GM19395 (cell line): ENCODE measurements around the gene MGMT.

Experiments used
- ATAC-seq: cut with Tn5 transposase; IDR thresholded peaks from one replicate; pipeline ENCODE4 v1.9.1; 2021; ENCODE audit warnings: mild to moderate bottlenecking, moderate library complexity; ENCODE audit not compliant: unreplicated experiment

MGMT gene

GRCh38 chr10:129517680-129518057 is 50.6 kb downstream of the MGMT start:
- ATAC-seq = no peak

- no peak for ATAC-seq
These were observed 51.8 kb downstream of the MGMT start for GRCh38 chr10:129518793-129519192.

GRCh38 chr10:129520440-129521080 is 53.5 kb downstream of the MGMT start:
- ATAC-seq = no peak

- ATAC-seq = no peak
These were observed 54.4 kb downstream of the MGMT start for GRCh38 chr10:129521161-129522025.

GRCh38 chr10:129522041-129522585 is 55.1 kb downstream of the MGMT start:
- no peak for ATAC-seq

- no peak for ATAC-seq
These were observed 56.1 kb downstream of the MGMT start for GRCh38 chr10:129523031-129523722.

GRCh38 chr10:129523723-129524316 is 56.8 kb downstream of the MGMT start:
- ATAC-seq = no peak

GRCh38 chr10:129524936-129525335 is 57.9 kb downstream of the MGMT start:
- ATAC-seq = no peak

- ATAC-seq = no peak
These were observed 58.4 kb downstream of the MGMT start for GRCh38 chr10:129525401-129525801.

- ATAC-seq = no peak
These were observed 59.9 kb downstream of the MGMT start for GRCh38 chr10:129526943-129527342.

GRCh38 chr10:129528376-129528978 is 61.4 kb downstream of the MGMT start:
- ATAC-seq = no peak

GRCh38 chr10:129530581-129530980 is 63.5 kb downstream of the MGMT start:
- ATAC-seq = no peak

- ATAC-seq = no peak
These were observed 64.3 kb downstream of the MGMT start for GRCh38 chr10:129531195-129531968.

GRCh38 chr10:129531969-129532660 is 65.1 kb downstream of the MGMT start:
- ATAC-seq = no peak

- ATAC-seq = no peak
These were observed 65.8 kb downstream of the MGMT start for GRCh38 chr10:129532838-129533237.

- ATAC-seq = no peak
These were observed 66.2 kb downstream of the MGMT start for GRCh38 chr10:129533281-129533680.

- ATAC-seq = no peak
These were observed 67.8 kb downstream of the MGMT start for GRCh38 chr10:129534826-129535225.

GRCh38 chr10:129536336-129536735 is 69.3 kb downstream of the MGMT start:
- no peak for ATAC-seq

GRCh38 chr10:129537151-129537550 is 70.1 kb downstream of the MGMT start:
- no peak for ATAC-seq
